Measurements from ENCODE around the gene PP2D1. TPM values are rescaled to one million over a fixed set of nuclear protein-coding genes. Genes with fewer than 3 reads are reported as not detected.

The PP2D1 gene
- polyA plus RNA-seq, 2 of the 4 experiments (the other 2 are of a cell fraction), result not detected

DNA sequence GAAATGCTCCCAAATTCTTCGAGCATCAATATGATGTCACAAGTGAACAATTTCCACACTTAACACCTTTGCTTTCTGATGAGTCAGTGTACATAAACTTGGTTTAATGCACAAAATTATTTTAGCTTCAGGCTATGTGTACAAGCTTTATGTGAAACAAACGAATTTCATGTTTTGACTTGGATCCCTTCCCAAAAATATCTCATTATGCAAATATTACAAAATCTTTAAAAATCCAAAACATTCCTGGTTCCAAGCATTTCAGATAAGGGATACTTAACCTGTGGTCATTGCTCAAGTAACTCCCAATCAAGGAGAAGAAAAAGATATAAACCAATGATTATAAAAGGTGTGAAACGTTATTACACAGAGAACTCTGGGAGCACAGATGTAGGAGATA lies 40.0 kb downstream of the PP2D1 start:
- H3K4me1 ChIP-seq, result peaks cover 17% of the 10 kb centered on the region
- no peaks in the 10 kb centered on the region for H3K9me3 ChIP-seq
- no peak overlapping the region; the same call in 2 of the 3 replicates for H3K4me3 ChIP-seq
- no peak for TF ChIP-seq FOSL2 (IDR thresholded peaks at IDR 0.05)
- TF ChIP-seq FOSL2 (CRISPR knock-in tag; IDR thresholded peaks at IDR 0.05), result peak; percentile 68
- TF ChIP-seq JUN (IDR thresholded peaks at IDR 0.05), result peak in 1 of 2 experiments; percentile 20; a peak in 1 of 5 replicates
- TF ChIP-seq GATA3 (IDR thresholded peaks at IDR 0.05; ENCODE audit: borderline replicate concordance), result peak; percentile 60; the same call in 1 of the 2 replicates
- peak; percentile 59 for TF ChIP-seq JUNB (IDR thresholded peaks at IDR 0.05)
- TF ChIP-seq CEBPB (IDR thresholded peaks at IDR 0.05), result peak in 1 of 2 experiments; percentile 43; a peak in 1 of 4 replicates
- no peak for TF ChIP-seq EHMT2 (IDR thresholded peaks at IDR 0.05; ENCODE audit: low read depth)
- TF ChIP-seq ELK1 (IDR thresholded peaks at IDR 0.05; ENCODE audit: low read depth, low read length), result no peak
- TF ChIP-seq MAZ (IDR thresholded peaks at IDR 0.05; ENCODE audit: borderline replicate concordance, low read depth, low read length), result no peak
- no peak for TF ChIP-seq RFX5 (IDR thresholded peaks at IDR 0.05)
- peak in 1 of 2 experiments; percentile 47; a peak in 2 of 6 replicates for ATAC-seq
- ChIA-PET POLR2A (no interaction called here), CTCF (interaction anchor here (0.7 kb wide), 1 partner anchor 13 kb away, joined by 4 read pairs; no protein-coding TSS in a partner anchor)
- WGBS (ENCODE audit: missing lambda C conversion rate), result 11% methylated on average over 3 of the region's 3 CpGs
- peak overlapping the region; percentile 49 for H3K4me2 ChIP-seq
- FAIRE-seq, result peak; percentile 36
- H3K27ac ChIP-seq, result no peak overlapping the region; a peak in 1 of 6 replicates
- DNase-seq (ENCODE audit: low read depth in 1 of 2, low spot score in 1 of 2), result peak in 1 of 2 experiments; percentile 42

DNA sequence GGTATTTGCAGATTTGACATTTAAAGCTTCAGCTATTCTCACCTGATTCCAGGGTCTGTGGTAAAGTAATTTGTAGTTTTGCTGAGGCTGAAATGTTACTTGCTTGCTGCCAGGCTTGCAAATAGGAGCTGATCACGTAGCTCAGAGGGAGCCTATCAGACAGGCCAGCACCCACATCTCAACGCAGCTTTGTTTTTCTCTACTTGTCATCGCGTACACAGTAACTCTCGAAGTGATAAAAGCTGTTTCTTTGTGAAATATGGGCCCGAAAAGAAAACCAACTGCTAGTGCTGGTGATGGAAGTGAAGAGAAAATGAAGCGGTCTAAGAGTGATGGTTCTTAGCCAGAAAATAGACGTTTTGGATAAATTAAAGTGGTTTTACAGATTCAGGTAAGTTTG lies 41.7 kb downstream of the PP2D1 start:
- DNase-seq (ENCODE audit: low read depth in 1 of 2, low spot score in 1 of 2) (no peak), ATAC-seq (no peak), FAIRE-seq (no peak)
- Histone ChIP-seq H3K27ac (no peak overlapping the region), H3K4me1 (peaks cover 17% of the 10 kb centered on the region), H3K9me3 (no peaks in the 10 kb centered on the region), H3K4me2 (no peak overlapping the region), H3K4me3 (no peak overlapping the region)
- 89% methylated on average over 8 of the region's 8 CpGs for WGBS (ENCODE audit: missing lambda C conversion rate)
- POLR2A ChIA-PET, result no interaction called here
- TF ChIP-seq ZNF302 (CRISPR knock-in tag; IDR thresholded peaks at IDR 0.05), result no peak
- no peak for TF ChIP-seq EHF (CRISPR knock-in tag; IDR thresholded peaks at IDR 0.05)
- TF ChIP-seq KDM5A (IDR thresholded peaks at IDR 0.05), result no peak
- no peak for TF ChIP-seq GATA3 (IDR thresholded peaks at IDR 0.05; ENCODE audit: borderline replicate concordance)
- TF ChIP-seq TFCP2L1 (CRISPR knock-in tag; IDR thresholded peaks at IDR 0.05), result no peak
- no peak for TF ChIP-seq RAD21 (conservative IDR thresholded peaks at IDR 0.05 in 1 of 2, IDR thresholded peaks at IDR 0.05 in 1 of 2)
- TF ChIP-seq, protein P1, sequence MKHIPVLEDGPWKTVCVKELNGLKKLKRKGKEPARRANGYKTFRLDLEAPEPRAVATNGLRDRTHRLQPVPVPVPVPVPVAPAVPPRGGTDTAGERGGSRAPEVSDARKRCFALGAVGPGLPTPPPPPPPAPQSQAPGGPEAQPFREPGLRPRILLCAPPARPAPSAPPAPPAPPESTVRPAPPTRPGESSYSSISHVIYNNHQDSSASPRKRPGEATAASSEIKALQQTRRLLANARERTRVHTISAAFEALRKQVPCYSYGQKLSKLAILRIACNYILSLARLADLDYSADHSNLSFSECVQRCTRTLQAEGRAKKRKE (CRISPR knock-in tag; IDR thresholded peaks at IDR 0.05; ENCODE audit: low read depth), result no peak
- no peak for TF ChIP-seq JUN (IDR thresholded peaks at IDR 0.05)
- CTCF ChIA-PET, result no interaction called here

- Histone ChIP-seq H3K27ac (no peak overlapping the region), H3K4me1 (peaks cover 16% of the 10 kb centered on the region), H3K4me3 (no peak overlapping the region), H3K4me2 (no peak overlapping the region), H3K9me3 (no peaks in the 10 kb centered on the region)
- WGBS (ENCODE audit: missing lambda C conversion rate), result 89% methylated on average over 4 of the region's 4 CpGs
- CTCF ChIA-PET, result no interaction called here
- DNase-seq (ENCODE audit: low read depth in 1 of 2, low spot score in 1 of 2) (no peak), ATAC-seq (no peak), FAIRE-seq (no peak)
- TF ChIP-seq NFE2L2 (conservative IDR thresholded peaks at IDR 0.05; ENCODE audit: low read length), result no peak
- no peak for TF ChIP-seq USF2 (IDR thresholded peaks at IDR 0.05)
- no peak for TF ChIP-seq CBX8 (IDR thresholded peaks at IDR 0.05)
- no peak for TF ChIP-seq ZSCAN20 (CRISPR knock-in tag; IDR thresholded peaks at IDR 0.05)
- no peak for TF ChIP-seq RAD21 (conservative IDR thresholded peaks at IDR 0.05 in 1 of 2, IDR thresholded peaks at IDR 0.05 in 1 of 2)
- TF ChIP-seq BCL3 (IDR thresholded peaks at IDR 0.05), result no peak
- POLR2A ChIA-PET, result no interaction called here
Measured at GRCh38 chr3:19967812-19968211, 44.3 kb downstream of the PP2D1 start.
